Testis (tissue), 2 donors: ENCODE measurements around the gene MS4A6A.

Experiments
- CTCF ChIP-seq, 3 experiments: fragments of 450-650 bp in 2 of 3; fragments of 200-600 bp in 1 of 3; sonication (generic) in 1 of 3; IDR thresholded peaks; one replicate each; pipeline ENCODE4 v1.5.1; 2016 to 2019; ENCODE audit warnings: antibody characterized with exemption in 3 of 3, mild to moderate bottlenecking in 2 of 3, moderate library complexity in 1 of 3
- POLR2A ChIP-seq: fragments of 450-650 bp; IDR thresholded peaks from one replicate; pipeline ENCODE4 v1.6.1; 2017; ENCODE audit warnings: antibody characterized with exemption, mild to moderate bottlenecking, moderate library complexity

DNA sequence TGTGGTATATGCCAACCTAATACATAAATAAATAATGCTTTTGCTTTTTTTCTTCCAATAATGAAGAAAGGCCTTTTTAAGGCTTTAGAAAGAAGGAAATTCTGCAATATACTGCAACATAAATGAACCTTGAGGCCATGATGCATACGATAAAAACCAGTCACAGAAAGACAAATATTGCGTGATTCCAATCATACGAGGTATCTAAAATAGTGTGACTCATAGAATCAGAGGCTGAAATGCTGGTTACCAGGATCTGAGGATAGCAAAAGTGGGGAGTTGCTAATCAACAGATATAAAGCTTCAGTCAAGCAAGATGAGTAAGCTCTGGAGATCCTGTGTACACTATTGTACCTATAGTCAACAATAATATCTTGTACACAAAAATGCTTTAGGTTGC, 24.2 kb downstream of the MS4A6A start:
- TF ChIP-seq CTCF (IDR thresholded peaks at IDR 0.05) (no peak), POLR2A (no peak)
